ENCODE measurements around the gene APOL6.

- TF ChIP-seq CTCF (conservative IDR thresholded peaks at IDR 0.05 in 1 of 2, IDR thresholded peaks at IDR 0.05 in 1 of 2; ENCODE audit: low read depth in 1 of 2, low read length in 2 of 2) (no peak), EZH2 (IDR thresholded peaks at IDR 0.05; ENCODE audit: low read length, missing control alignments) (no peak)
Observed at GRCh38 chr22:35615156-35615555, 33.1 kb upstream of the APOL6 start.

All from fibroblast of lung (primary cell).